Inferior parietal cortex (tissue), 1 donor: ENCODE data around the gene MSRB3.

Source experiments
- DNase-seq: peaks from one replicate; pipeline ENCODE4 v3.0.0-alpha.2; 2016; ENCODE audit errors: extremely low spot score

The MSRB3 gene

DNA sequence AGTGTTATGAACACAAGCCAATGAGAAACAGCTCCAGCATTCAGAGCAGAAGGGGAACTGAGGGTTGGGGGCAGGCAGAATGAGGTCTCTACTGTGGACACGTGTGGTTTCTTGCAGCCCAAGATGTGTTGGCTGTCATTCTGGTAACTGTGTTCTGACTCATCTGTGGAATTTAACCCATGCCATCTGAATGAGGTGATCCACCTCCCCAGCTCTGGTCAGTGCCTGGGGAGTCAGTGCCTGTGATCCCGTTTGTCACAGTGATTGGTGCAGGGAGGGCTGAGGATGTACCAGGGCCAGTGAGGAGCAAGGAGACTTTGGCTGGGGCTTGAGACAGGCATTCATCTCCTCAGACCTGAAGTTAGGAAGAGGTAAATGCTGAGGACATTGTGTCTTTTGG, 216.8 kb downstream of the MSRB3 start:
- DNase-seq: no peak

- no peak for DNase-seq
Observed at GRCh38 chr12:65496617-65497016, 218.1 kb downstream of the MSRB3 start.

GRCh38 chr12:65497660-65498059, 219.2 kb downstream of the MSRB3 start:
- no peak for DNase-seq

GRCh38 chr12:65499167-65499566, 220.7 kb downstream of the MSRB3 start:
- no peak for DNase-seq

DNA sequence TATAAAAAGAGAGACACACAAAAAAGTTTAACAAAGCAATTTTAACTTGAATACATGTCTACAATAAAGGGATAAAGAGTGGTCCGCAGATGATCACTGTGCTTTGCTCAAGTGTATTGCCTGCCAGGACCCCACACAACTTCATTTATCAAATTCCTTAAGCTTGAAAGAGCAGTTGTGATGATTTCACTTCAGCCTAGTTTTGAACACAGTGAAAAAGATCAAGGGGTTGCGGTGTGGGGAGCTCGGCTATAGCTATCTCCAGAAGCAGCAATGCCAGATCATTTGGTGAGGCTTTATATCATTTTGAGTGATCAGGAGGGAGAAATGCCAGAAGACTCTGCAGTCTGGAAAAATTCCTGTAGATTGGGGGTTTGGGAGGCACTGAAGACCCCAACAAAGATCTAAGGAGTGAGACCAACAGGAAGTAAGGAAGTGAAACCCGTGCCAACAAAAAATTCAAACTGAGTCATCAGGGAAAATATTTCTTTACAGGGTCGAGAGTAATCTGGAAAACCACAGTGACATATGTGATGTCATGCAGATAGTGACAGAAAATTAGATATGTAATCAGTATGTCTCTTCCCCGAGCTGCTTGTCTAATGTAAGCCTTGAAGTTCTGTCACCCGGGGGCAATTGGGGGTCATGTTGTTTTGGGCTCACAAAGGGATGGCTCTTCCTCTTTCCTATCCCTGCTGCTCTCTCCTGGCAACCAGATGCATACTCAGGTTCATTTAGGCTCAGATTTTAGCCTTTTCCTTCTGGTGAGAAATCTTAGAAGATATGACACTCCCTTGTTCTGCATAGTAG, 221.8 kb downstream of the MSRB3 start:
- DNase-seq: no peak

GRCh38 chr12:65501093-65501621, 222.7 kb downstream of the MSRB3 start:
- DNase-seq: peak; percentile 11

- no peak for DNase-seq
Observed at GRCh38 chr12:65501935-65502334, 223.5 kb downstream of the MSRB3 start.

GRCh38 chr12:65504417-65504816, 225.9 kb downstream of the MSRB3 start:
- no peak for DNase-seq

DNA sequence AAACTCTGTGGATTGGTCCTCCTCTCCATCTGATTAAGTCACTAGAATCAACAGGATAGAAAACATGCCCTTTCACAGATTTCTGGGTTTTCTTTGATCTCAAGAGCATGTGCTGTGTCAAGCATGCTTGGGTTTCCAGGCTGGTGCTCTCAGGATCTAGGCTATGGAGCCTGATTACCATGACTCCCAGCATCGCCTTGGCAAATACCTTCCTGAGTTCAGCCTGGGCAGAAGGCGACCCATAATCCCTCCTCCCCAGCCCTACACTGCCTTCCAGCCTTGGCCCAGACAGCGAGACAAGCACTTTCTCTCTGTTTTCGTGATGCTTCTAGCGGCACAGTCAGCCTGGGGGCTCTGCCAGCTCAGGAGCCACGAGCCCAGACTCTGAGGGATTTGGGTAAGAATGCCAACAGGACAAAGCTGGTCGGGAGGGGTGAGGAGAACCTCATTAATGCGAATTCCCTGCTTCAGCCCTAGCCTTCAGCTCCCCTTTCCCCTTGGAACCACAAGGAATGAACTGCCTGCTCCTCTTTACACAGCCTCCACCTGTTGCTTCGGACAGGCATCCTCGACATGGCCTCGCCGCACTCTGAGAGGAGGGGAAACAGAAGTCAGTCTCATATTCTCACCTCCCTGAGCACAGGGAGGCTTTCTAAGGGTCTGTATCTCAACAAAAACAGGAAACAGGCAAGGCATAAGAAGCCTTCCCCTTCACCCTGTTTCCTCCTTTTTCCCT, 227.1 kb downstream of the MSRB3 start:
- DNase-seq: no peak

GRCh38 chr12:65508276-65509035, 230.0 kb downstream of the MSRB3 start:
- no peak for DNase-seq

DNA sequence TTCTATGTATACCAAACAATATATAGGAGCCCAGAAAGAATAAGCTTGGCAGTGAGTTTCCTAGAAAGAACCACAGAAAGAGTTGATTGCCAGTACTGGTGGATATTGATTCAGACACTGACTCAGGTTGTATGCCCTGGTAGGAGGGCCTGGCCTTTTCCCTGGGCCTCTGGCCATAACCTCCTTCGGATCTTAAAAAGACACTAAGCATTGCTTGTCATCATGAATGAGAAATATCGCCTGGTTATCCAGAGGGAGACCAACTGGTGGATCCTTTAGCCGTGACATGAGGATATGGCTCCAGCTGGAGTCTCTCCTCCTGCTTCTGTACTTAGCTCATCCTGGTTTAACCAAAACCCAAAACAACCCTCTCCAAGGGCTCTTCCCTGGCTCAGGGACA, 231.5 kb downstream of the MSRB3 start:
- no peak for DNase-seq

DNA sequence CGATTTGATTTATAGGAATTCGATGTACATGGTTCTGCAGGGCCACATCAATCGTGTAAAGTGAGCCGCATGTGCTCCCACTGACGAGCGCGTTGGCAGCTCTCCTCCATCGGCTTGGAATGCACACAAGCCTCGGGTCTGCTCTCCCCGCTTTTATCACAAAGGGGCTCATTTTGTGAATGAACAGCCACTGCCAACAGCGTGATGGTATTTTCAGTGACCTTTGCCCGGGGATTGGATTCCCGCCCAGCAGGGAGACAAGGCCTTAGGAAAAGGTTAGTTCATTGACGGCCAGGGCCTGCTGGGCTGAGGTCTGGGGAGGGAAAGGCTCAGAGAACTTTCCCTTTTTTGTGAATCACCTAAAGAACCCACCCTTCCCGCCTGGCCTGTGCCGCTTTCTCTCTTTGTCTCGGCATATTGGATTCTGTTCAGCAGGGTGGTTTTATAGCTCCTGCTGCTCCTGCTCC, 232.1 kb downstream of the MSRB3 start:
- DNase-seq: peak; percentile 36

DNA sequence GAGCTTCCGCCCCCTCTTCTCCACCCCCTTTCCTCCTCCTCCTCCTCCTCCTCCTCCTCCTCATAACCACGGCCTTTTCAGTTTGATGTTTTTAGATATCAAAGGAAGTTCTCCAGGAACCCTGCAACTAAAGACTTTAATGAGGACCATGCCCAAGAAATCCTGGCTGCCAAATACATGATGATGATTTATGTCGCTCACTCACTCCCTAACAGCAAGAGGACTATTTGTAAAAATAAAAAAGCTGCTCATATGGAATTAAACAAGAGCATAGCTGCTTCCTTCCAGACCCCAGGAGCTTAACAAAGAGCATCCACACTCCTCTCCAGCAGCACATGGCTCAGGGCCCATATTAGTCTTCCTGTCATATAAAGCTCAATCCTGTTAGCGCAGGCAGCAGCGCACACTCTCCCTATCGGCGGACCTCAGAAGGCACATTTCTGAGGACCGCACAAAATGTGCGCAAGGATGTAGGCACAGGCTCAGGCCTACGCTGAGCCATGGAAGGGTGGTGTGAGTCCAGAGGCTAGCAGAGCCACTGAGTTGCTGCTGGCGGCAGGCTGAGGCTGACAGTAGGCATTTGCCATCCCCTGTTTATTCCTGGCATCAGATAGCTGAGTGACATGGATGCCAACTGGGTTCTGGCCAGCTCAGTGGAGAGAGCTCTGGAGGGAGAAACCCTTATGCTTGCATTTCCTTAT, 232.8 kb downstream of the MSRB3 start:
- DNase-seq: peak; percentile 36

- DNase-seq: no peak
Observed at GRCh38 chr12:65511912-65512311, 233.4 kb downstream of the MSRB3 start.
